IPS DF 19.7 (cell line): ENCODE results near the gene CEP120.
A peak's percentile ranks its signal among the peaks of the same experiment; 100 is the strongest.
"Not testable (repeated sequence)": the region's sequence is repeated elsewhere in the genome, so short reads cannot be mapped to it uniquely, and the experiment has no call there.

Source experiments
- DNase-seq: peaks from one replicate; pipeline ENCODE4 v3.0.0-alpha.2; 2013; ENCODE audit warnings: low read depth, low spot score

CEP120 gene

DNA sequence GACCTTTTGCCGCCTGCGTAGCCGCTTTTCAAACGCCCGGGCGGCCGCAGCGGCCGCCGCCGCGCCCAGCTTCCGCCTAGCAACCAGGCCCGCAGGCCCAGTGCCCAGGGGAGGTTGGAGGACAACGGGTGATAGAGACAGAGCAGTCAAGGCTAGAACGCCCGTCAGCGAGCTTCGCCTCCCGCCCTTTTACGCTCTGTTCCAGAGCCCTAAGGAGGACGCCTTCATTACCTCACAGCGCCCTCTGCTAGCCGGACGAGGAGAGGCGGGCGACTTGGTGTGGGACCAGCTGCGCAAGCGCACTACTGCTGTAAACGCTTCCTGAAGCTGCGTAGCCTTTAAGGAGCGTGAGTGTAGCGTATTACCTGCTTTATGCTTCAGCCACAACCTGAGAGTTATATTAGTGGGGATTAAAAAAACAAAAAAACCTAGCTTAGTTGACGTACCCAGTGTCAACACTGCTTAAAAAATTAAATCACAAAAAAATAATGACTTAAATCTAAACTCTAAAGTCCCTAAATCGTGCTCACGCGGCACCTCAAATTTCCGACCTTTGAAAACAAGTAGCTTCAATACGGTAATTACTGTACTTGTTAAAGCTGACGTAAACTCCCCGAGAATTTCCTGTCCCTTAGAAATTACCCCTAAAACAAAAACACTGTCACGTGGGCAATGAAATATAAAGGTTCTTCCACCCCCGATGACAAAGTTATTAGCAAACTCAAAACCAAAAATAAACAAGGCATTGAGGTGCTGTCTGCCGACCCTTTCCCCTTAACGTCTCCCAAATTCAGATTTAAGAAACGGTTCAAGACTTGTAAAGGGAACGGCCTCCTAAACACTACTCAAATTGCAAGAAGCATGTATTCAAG is at the start of gene CEP120:
Gene CEP120 (minus strand): TSS at position 126 of the 872 bp plus-strand sequence. CDS start 405 bp downstream, outside the sequence.
- DNase-seq = peak; percentile 97

DNA sequence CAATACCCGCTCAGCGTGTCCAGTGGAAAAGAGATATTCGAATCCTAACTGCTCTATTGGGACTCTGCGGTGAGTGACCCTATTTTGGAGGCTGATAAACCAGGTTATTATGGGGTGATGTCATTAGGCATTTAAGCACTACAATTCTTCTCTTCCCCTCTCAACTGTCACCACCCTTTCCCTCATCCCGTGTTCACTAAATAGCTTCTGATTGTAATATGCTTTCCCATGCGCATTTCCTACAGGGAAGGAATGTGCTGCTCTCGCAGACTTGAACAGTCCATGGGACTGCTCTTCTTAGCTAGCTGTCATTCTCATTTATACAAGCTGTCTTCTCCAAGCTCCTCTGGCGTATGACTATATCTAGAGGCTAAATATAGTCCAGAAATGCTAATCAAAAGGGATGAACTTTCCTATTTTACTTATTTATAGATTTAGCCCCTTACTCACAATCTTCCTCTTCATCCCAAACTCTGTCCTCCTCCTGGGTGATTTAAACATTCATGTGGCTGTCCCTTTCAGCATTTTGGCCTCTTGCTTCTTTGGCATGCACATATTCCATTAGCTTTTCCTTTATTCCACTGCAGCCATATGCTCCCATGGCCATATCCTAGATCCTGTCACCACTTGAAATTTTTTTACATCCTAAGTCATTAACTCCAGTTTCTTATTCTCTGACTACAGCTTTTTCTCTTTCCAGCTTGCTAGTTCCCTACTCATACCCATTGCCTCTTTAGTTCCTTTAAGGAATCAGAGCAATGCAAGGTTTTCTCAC is 49.1 kb upstream of the CEP120 start:
- DNase-seq = no peak

DNA sequence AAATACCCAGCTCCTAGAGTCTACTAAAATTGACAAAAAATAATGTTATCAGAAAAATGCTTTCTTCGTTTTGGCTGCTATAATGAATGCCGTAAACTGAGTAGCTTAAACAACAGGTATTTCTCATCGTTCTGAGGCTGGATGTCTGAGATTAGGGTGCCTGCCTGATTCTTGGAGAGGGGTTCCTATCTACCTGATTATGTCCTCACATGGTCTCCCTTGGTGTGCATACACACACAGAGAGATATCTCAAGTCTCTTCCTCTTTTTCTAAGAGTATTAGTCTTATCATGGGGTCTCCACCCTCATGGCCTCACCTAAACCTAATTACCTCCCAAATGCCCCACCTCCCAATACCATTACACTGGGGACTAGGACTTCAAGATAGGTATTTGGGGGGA is 48.2 kb upstream of the CEP120 start:
- no peak for DNase-seq

DNA sequence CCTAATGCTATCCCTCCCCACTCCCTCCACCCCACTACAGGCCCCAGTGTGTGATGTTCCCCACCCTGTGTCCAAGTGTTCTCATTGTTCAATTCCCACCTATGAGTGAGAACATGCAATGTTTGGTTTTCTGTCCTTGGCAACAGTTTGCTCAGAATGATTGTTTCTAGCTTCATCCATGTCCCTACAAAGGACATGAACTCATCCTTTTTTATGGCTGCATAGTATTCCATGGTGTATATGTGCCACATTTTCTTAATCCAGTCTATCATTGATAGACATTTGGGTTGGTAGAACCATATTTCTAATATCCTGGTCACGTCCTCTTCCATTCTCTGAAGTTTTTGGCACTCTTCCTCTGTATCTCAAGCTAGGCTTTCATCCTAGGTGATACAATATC is 43.6 kb upstream of the CEP120 start:
- not testable (repeated sequence) for DNase-seq

DNA sequence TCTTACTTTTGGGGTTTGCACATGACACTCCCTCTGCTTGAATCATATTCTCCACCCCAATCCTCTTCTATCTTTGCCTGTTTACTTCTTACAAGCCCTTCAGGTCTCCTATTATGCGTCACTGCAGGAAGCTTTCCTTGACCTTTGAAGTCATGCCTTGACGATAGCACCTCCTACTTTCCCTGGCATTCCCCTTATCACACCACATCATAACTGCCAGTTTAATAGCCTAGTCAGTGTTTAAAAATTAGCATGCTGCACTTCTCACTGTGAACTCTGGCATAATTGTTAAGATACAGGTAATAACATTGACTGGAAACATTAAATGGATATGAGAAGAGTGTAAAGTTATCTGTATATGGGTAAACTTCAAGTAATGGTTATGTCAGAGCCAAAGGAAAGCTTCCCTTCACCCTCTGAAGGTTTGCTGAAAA is 37.1 kb upstream of the CEP120 start:
- peak; percentile 30 for DNase-seq

DNA sequence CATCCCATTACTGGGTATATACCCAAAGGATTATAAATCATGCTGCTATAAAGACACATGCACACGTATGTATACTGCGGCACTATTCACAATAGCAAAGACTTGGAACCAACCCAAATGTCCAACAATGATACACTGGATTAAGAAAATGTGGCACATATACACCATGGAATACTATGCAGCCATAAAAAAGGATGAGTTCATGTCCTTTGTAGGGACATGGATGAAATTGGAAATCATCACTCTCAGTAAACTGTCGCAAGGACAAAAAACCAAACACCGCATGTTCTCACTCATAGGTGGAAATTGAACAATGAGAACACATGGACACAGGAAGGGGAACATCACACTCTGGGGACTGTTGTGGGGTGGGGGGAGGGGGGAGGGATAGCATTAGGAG is 35.8 kb upstream of the CEP120 start:
- DNase-seq = not testable (repeated sequence)

DNA sequence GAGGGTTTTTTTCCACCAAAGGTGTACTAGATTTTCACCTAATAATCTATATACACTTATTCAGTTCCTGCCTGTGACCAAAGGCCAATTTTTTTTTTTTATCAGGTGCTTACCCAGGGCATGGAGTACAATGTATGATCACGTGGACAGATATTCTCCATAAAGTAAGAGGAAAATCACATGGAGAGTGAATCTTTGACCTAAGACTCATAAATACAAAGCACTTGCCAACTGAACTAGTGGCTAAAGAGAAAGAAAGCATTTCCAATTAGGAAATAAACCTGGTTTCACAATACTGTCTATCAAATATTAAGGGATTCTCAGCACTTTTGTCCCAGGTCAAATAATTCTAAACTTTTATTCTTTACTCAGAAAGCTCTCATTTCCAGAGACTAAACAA is 33.0 kb upstream of the CEP120 start:
- no peak for DNase-seq

DNA sequence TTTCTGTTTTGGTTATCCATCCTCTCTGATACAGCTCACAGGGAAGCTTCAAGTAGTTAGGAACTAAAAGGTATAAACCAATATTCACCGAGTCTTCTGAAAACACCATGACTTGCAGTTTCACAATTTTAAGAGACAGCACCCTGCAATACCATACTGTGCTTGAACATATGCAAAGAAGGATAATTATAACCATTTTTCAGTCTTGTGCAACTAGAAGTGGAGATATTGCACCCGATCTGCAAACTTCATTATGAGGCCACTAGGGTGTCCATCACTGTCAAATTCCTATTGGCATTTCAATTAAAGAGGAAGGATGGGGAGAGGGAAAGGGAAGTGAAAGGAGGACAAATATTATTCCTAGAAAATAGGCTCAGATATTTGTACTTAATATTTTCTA is 32.4 kb upstream of the CEP120 start:
- no peak for DNase-seq

DNA sequence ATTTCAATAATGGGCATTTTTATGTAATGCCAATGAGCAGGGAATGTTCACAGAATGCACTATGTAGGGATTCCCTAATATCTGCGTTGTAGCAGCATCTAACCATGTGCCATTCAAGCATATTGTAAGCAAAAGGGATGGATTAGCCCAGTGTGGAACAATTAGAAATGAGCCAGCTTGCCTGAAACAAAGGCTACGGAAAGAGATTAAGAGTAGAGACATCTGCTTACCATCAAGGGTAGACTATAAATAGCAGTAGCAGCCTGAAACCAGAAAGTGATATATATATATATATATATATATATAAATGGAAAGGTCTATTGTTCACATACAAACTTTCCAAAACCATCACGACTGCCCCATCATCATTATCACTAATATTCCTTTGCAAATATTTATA is 31.9 kb upstream of the CEP120 start:
- no peak for DNase-seq

DNA sequence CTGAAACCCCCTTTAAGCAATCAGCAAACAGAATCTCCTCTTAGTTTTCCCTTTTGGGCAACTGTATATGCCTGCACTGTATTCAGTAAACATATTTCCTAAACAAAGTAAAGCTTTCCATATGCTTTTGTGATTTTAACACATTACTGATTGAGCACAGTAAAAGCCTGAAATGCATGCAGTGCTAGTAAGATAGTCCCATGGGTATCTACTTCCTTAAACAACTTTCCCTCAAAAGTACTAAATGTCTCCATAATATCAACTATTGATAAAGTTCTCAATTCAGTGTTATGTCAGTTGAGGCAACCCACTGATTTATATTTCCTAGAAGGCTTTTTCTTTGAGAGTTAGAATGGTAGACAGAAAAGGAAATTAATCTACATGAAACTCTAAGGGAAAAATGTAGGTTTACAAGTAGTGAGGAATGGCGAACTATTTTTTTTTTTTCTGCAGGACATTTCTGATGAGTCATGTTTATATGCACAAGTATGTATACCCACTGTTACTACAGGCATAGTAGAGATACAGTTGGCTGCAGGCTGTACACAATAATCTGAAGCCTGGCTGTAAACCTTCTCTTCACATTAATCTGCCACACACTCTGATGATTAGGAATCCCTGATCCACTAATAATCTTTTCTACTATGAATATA is 31.2 kb upstream of the CEP120 start:
- DNase-seq = no peak

DNA sequence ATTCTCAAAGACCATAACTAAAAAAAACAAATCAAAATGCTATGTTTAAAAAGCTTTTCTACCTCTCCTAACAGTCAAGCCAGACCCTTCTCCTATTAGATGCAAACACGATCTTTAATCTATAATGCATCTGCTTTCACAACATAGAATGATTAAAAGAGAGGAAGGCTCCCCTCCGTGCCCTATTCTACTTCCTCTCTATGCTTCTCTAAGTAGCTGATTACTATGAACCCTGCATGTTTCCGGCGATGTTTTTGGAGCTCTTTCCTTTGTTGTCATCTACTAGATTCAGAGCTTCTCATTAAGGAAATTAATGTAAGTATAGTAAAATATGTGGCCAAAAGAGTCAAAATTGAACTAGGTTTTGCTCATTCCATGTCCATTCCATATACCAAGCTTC is 29.2 kb upstream of the CEP120 start:
- no peak for DNase-seq

DNA sequence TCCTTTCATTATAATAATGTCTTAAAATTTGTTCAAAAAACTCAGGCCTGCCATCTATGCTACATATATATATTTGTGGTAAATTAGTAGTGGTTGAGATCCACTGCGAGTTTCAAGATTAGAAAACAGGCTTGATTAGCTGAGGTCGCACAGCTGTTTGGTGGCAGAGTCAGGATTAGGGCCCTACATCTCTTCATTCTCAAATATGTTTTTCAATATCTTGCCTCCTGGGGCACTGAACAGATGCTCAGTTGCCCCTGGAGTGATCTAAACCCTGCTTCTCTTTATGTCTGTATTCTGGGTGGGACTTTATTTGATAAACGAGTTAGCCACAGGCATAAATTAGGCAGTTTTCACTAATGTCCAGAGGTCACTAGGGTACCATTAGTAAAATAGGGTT is 27.8 kb upstream of the CEP120 start:
- DNase-seq = no peak

DNA sequence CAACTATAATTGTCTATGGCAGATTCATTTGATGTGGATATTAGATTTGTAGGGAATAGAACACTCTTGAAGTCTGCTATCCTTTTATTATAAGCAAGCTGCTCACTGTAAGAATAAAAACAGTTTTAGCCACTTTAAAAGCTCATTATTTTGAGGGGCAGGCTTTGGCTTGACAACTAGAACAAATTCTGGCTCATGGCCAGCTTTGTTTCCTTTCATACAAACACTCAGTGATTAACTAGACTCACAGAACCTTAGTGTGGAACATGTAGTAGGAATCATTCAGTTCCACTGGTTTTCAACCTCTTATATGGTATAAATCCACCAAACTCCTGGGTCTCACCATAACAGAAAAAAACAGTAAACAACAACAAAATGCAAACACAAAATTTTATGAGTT is 27.4 kb upstream of the CEP120 start:
- no peak for DNase-seq

DNA sequence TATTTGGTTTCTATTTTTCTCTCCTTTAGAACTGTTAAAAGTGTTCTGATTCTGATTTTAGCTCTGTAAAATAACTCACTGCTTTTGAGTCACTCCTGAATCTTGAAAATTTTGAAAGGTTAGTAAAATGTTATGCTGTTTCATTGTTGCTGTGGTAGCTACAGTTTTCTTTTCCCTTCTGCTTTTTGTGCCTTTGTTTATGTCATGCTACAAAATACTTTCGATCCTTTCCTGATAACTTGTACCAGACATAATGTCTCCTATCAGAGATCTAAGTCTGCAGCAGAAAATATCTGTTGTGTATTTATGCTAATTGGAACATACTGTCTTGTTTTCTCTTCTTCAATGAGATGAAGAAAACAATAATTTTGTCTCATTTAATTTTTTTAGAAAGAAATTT is 26.9 kb upstream of the CEP120 start:
- DNase-seq = no peak

DNA sequence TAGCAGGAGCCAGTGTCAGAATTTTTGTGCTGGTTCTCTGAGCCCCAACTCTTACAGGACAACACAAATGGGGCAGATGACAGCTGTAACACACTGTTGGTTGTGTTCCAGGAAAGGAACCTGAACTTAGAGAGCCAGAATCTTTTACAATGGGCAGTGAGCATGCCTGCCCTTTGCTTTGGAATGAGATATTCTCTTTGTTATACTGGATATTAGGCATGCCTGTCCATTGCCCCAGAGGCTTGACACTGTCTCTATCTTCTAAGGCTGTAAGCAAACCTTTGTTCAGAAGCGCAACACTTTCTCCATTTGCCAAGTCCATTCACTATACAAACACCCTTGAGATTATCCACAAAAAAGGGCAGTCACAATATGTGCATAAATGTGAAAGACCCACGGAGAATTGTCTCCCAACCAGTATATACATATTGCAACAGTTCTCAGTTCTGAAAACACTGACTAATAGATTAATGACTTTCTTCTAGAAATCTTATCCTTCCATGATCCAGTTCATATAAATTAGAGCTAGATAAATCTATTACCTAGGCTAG is 26.3 kb upstream of the CEP120 start:
- no peak for DNase-seq

DNA sequence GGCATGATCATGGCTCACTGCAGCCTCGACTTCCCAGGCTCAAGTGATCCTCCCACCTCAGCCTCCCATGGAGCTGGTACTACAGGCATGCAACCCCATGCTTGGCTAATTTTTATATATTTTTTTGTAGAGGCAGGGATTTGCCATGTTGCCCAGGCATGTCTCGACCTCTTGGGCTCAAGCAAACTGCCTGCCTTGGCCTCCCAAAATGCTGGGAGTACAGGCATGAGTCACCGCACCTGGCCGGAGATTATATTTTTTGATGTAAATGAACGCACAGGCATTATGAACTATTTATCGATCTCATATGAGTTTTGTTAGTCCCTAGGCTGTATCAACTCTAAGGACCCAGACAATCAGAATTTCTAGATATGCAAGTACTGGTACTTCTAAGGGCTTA is 25.5 kb upstream of the CEP120 start:
- no peak for DNase-seq

DNA sequence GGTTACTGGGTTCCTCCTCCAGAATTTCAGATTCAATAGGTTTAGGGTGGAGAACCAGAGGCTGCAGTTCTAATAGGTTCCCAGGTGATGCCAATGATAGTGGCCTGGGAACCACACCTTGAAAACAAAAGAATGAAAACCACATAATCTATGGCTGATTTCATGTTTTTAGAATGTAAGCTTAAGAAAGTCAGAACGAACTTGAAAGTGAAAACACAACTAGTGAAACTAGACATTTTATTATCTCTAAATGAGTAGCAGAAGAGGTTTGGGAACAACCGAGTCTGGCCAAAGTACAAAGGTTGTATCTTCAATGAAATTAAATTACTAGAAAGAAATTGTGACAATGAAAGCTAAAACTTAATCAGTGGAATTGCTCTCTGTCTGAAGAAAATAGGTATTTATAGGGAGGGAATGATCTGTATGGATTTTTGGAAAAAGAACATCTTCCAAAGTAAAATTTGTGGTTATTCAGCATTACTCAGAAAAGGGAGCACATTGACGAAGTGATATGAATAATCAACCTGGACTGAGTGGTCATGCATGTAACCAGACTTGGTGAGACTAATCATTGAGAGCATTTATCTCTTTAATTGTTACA is 24.9 kb upstream of the CEP120 start:
- no peak for DNase-seq

DNA sequence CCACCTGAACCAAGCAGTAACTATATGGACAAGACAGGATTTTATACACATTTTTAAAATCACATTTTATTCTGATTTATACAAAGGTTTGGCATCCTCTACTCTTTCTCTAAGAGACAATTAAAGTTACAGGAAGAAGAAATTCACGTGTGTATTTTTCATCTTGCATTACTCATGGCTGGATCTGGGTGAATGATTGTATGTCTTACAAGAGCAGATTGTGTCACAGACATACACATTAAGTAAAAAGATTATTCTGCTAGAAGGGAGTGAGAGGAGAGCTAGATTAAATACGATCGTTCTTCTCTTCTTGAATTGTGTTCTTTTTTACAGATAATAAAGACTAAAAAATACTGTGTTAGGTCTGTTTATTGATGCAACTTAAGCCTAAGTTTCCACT is 20.8 kb upstream of the CEP120 start:
- DNase-seq = no peak

DNA sequence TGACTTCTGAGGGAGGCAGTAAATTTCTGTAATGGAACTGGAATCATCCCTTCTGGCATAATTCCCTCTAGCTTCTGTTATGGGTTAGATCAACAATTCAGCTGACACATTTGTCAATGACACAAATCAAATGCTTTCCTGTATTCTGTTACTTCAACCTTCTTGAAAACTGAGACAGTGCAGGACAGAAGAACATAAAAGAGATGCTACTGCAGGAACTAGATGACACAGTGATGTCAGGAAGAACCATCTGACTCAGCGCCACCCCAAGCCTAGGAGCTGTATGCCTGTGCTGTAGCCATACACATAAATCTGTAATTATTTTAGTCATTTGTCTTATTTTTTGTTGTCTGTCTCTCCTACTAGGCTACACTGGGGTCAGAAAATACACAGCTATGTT is 18.2 kb upstream of the CEP120 start:
- no peak for DNase-seq

DNA sequence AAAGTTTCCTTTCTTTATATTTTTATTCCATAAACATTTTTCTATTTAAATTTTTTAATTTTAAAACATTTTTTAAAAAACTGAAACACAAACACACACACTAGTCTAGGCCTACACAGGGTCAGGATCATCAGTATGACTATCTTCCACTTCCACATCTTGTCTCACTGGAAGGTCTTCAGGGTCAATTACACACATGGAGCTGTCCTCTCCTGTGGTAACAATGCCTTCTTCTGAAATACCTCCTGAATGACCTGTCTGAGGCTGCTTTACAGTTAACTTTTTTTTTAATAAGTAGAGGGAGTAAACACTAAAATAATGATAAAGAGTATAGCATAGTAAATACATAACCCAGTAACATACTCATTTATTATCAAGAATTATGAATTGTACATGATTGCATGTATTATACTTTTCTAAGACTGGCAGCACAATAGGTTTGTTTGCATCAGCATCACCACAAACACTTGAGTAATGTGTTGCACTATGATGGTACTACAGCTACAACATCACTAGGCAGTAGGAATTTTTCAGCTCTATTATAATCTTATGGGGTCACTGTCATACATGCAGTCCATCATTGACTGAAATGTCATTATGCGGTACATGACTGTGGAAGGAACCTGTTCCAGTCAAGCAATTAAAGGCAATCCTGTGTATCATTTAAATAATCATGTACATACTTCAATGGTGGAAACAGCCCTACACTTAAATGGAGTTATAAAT is 17.4 kb upstream of the CEP120 start:
- no peak for DNase-seq

DNA sequence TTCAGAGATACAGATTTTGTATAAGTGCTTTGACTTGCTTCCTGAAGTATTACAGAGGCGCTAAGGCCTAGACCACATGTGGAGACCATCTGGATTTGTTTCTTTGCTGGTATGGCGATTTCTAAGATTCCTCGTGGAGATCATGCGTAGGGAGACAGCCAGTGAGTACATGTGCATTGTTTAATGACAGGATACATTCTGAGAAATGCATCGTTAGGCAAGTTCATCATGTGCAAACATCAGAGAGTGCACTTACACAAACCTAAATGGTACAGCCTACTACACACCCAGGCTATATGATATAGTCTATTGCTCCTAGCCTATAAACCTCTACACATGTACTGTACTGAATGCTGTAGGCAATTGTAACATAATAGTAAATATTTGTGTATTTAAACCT is 16.5 kb upstream of the CEP120 start:
- DNase-seq = no peak
